ENCODE measurements around the gene BCLAF3.

The BCLAF3 gene

DNA sequence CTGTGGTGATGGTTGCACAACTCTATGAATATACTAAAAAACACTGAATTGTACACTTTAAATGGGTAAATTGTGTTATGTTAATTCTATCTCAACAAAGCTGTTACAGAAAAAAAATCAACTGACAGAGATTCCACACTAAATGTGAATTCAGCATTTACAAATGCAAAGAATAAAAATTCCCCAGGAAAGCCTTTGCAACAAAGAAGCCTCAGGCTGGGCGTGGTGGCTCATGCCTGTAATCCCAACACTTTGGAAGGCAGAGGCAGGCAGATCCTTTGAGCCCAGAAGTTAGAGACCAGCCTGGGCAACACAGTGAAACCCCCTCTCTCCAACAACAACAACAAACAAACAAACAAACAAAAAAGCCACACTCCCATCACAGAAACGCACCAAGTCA, 8.9 kb downstream of the BCLAF3 start:
- no peak overlapping the region for H3K4me3 ChIP-seq (replicated peaks; ENCODE audit: low read depth, low read length)
- TF ChIP-seq, protein P1, sequence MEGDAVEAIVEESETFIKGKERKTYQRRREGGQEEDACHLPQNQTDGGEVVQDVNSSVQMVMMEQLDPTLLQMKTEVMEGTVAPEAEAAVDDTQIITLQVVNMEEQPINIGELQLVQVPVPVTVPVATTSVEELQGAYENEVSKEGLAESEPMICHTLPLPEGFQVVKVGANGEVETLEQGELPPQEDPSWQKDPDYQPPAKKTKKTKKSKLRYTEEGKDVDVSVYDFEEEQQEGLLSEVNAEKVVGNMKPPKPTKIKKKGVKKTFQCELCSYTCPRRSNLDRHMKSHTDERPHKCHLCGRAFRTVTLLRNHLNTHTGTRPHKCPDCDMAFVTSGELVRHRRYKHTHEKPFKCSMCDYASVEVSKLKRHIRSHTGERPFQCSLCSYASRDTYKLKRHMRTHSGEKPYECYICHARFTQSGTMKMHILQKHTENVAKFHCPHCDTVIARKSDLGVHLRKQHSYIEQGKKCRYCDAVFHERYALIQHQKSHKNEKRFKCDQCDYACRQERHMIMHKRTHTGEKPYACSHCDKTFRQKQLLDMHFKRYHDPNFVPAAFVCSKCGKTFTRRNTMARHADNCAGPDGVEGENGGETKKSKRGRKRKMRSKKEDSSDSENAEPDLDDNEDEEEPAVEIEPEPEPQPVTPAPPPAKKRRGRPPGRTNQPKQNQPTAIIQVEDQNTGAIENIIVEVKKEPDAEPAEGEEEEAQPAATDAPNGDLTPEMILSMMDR (IDR thresholded peaks at IDR 0.05; ENCODE audit: low read depth, low read length, missing control alignments) = no peak
- DNase-seq (ENCODE audit: extremely low read depth, low read depth) = no peak

DNA sequence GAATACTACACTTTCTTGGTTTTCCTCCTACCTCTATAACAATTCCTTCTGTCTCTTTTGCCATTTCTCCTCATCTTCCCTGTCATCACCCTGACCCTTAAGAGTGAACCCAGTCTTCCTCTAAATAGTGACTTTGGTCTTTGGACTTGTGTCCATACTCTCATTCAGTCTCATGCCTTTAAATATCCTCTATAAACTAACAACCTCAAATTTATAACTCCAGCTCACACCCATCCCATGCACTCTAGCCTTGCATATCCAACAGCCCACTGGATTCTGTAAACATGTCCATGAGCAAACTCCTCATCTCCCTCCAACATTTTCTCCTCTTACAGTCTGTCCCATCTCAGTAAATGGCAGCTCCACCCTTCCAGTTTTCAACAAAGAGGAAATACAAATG, 15.0 kb downstream of the BCLAF3 start:
- no peak overlapping the region for H3K4me3 ChIP-seq (replicated peaks; ENCODE audit: low read depth, low read length)
- DNase-seq (ENCODE audit: extremely low read depth, low read depth) = no peak
- TF ChIP-seq, protein P1 (IDR thresholded peaks at IDR 0.05; ENCODE audit: low read depth, low read length, missing control alignments) = no peak

DNA sequence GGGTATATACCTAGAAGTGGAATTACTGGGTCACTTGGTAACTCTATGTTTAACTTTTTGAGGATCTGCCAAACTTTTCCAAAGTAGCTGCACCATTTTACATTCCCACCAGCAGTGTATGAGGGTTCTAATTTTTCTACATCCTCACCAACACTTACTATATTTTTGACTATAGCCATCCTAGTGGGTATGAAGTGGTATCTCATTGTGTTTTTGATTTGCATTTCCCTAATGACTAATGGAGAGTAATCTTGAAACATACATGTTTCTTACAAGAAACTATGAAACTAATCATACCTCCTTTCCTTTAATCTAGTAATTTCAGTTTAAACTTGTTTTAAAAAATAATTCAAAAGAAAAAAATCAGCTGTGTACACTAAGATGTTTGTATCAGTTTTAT, 17.9 kb downstream of the BCLAF3 start:
- TF ChIP-seq, protein P1 (IDR thresholded peaks at IDR 0.05; ENCODE audit: low read depth, low read length, missing control alignments) = no peak

DNA sequence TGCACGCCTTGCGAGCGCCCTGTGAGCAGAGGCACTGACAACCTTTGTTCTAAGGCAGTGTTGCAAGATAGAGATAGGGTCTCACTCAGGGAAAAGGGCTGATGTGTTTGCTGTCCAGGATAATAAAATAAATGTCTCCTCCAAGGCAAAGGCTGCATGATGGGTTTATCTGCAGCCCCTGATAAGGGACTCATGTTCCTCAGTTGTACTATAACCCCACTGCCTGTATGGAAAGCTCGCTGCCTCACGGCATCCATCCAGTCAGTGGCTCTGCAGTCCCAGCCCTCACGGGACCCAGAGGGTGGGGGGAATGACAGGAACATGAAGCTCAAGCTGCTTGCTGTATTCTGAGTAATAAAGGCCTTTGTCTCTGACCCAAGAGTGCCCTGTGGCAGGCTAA, 22.6 kb downstream of the BCLAF3 start:
- no peak overlapping the region for H3K4me3 ChIP-seq (replicated peaks; ENCODE audit: low read depth, low read length)
- no peak for DNase-seq (ENCODE audit: extremely low read depth, low read depth)
- TF ChIP-seq, protein P1 (IDR thresholded peaks at IDR 0.05; ENCODE audit: low read depth, low read length, missing control alignments) = no peak

More for the DNA sequence above, 17.9 kb downstream of the BCLAF3 start:
- DNase-seq (ENCODE audit: extremely low read depth, low read depth) = no peak
- H3K4me3 ChIP-seq (replicated peaks; ENCODE audit: low read depth, low read length) = no peak overlapping the region

DNA sequence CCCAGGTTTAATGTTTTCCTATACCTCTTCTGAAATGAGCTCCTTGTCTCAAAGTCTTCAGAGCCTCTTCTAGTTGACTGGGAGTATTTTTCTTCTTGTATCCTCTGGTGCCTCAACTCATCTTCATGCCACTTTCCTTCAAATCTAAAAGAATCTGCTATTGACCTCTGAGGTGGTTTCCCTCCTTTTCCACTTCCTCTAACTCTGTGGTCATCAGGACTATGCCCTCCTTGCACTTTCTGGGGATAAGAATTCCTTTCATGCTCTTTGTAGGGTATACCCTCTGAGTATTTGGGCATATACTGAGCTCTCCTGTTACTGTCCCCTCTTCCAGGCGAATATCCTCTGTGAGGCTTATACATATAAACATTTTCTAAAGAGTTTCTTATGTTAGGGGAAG, 24.8 kb downstream of the BCLAF3 start:
- no peak overlapping the region for H3K4me3 ChIP-seq (replicated peaks; ENCODE audit: low read depth, low read length)
- TF ChIP-seq, protein P1 (IDR thresholded peaks at IDR 0.05; ENCODE audit: low read depth, low read length, missing control alignments) = no peak
- no peak for DNase-seq (ENCODE audit: extremely low read depth, low read depth)

DNA sequence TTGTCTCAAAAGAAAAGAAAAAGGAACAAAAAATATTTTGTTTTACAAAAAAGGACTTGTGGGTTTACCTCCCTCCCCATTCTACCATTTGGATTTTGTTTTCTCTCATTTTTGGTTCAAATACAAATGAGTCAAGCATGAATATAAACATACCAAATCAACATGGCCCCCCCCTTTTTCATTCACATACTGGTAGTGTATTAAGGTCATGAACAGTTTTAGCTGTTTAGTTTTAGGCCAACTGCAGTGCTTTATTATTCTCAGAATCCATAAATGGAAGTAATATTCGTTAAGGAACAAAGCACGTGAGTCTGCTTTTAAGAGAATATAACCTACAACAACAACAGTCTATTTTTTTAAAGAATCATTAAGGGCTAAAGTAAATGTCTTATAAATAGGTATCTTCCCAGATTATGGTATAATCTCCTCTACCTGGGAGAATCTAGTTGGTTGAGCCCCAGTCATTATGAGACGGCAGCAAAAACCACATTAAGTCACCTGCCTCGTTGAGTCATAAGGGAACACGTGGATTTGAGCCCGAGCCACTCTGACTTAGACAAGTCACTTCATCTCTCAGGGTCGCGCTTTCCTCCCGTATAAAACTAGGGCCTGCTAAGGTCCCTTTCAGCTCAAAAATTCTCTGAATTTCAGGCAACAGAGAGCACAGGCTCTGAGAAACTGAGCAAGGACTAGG, 26.7 kb downstream of the BCLAF3 start:
- TF ChIP-seq, protein P1 (IDR thresholded peaks at IDR 0.05; ENCODE audit: low read depth, low read length, missing control alignments) = no peak
- H3K4me3 ChIP-seq (replicated peaks; ENCODE audit: low read depth, low read length) = no peak overlapping the region
- no peak for DNase-seq (ENCODE audit: extremely low read depth, low read depth)

DNA sequence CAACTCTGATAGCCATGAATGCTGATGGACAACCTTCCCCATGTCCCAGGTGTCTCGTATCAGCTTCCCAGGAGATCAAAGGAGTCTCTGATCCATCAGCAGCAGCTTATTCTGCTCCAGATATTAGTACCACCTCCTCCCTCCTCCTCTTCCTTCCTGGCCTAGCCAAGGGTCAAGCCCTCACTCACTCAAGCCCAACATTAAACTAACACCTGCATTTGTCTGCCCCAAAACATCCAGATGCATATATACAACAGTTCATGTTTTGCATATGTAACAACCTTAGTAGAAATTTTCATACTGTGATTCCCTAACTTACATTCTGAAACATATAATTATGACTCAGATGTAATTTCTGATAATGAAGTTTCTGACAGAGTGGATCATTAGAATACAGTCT, 29.9 kb downstream of the BCLAF3 start:
- H3K4me3 ChIP-seq (replicated peaks; ENCODE audit: low read depth, low read length) = no peak overlapping the region
- TF ChIP-seq, protein P1 (IDR thresholded peaks at IDR 0.05; ENCODE audit: low read depth, low read length, missing control alignments) = no peak
- DNase-seq (ENCODE audit: extremely low read depth, low read depth) = no peak
